Progenitor cell of endocrine pancreas (in vitro differentiated cells): ENCODE measurements around the gene CYP17A1. TPM values are rescaled to one million over a fixed set of nuclear protein-coding genes. Genes with fewer than 3 reads are reported as not detected.

Experiments used
- DNase-seq: peaks from one replicate; pipeline ENCODE4 v3.0.0; 2021; ENCODE audit warnings: low spot score; ENCODE audit not compliant: unreplicated experiment
- H3K27ac Mint-ChIP-seq: 2 replicates; pipeline ENCODE4 v1.8.0; 2021; ENCODE audit warnings: mild to moderate bottlenecking, moderate library complexity, mixed read lengths
- H3K27me3 Mint-ChIP-seq: 2 replicates; pipeline ENCODE4 v1.8.0; 2021; ENCODE audit warnings: mixed read lengths
- H3K36me3 Mint-ChIP-seq: 2 replicates; pipeline ENCODE4 v1.8.0; 2022; ENCODE audit warnings: mixed read lengths; ENCODE audit not compliant: insufficient read depth
- H3K4me1 Mint-ChIP-seq: 2 replicates; pipeline ENCODE4 v1.8.0; 2021; ENCODE audit warnings: low read depth, mixed read lengths
- H3K4me3 Mint-ChIP-seq: 2 replicates; pipeline ENCODE4 v1.8.0; 2021; ENCODE audit warnings: low read depth, mild to moderate bottlenecking, moderate library complexity, mixed read lengths
- H3K9me3 Mint-ChIP-seq: 2 replicates; pipeline ENCODE4 v1.8.0; 2021; ENCODE audit warnings: low read depth, mixed read lengths
- CTCF ChIP-seq: fragments of 200-600 bp; sonication (generic); IDR thresholded peaks from one replicate; pipeline ENCODE4 v1.5.0; 2021; ENCODE audit warnings: antibody characterized with exemption, mild to moderate bottlenecking; ENCODE audit not compliant: unreplicated experiment
- total RNA-seq: library from RNA; stranded (reverse); gene quantifications from 2 replicates; pipeline ENCODE4 v1.2.1, GENCODE V29; 2021

CYP17A1 gene
- total RNA-seq, 1 donor from 2014 or later, result not detected

GRCh38 chr10:102781090-102781920, 55.9 kb downstream of the CYP17A1 start:
- TF ChIP-seq CTCF, result no peak
- DNase-seq, result no peak
- Mint-ChIP-seq H3K27ac (peak overlapping the region; percentile 41), H3K36me3 (peaks cover 3% of the 10 kb centered on the region), H3K9me3 (no peaks in the 10 kb centered on the region), H3K4me1 (peaks cover 40% of the 10 kb centered on the region), H3K27me3 (no peaks in the 10 kb centered on the region), H3K4me3 (no peak overlapping the region)

Other genes with a start within 250 kb of the CYP17A1 start
- gene TRIM8, start 192.9 kb downstream of the CYP17A1 start, total RNA-seq, result 66.1 and 69.1 TPM in 2 replicates
- 24.9 and 25.0 TPM in 2 replicates for gene ARL3, start 123.0 kb downstream of the CYP17A1 start, total RNA-seq
- gene SFXN2, start 122.8 kb downstream of the CYP17A1 start, total RNA-seq, result 33.9 and 34.2 TPM in 2 replicates
- 29.9 and 30.7 TPM in 2 replicates for gene WBP1L, start 93.5 kb downstream of the CYP17A1 start, total RNA-seq
- 18.3 and 23.1 TPM in 2 replicates for gene BORCS7, start 16.8 kb upstream of the CYP17A1 start, total RNA-seq
- gene AS3MT, start 32.1 kb upstream of the CYP17A1 start, total RNA-seq, result 20.2 and 26.9 TPM in 2 replicates
- gene CNNM2, start 80.9 kb upstream of the CYP17A1 start, total RNA-seq, result 12.5 and 14.5 TPM in 2 replicates